CD4-positive, alpha-beta T cell (primary cell): ENCODE results near the gene ZNF764. TPM values are rescaled to one million over a fixed set of nuclear protein-coding genes. Genes with fewer than 3 reads are reported as not detected.

Experiments
- ATAC-seq: fragments of 200-7000 bp; cut with Tn5 transposase; one replicate; pipeline ENCODE4 v1.10.0; 2022; ENCODE audit warnings: mild to moderate bottlenecking; ENCODE audit not compliant: poor library complexity
- CTCF ChIA-PET: fragments of 350-600 bp; sonication (Branson Sonifier 250); formaldehyde crosslinking; loops from one replicate; lab custom pipeline; 2021; ENCODE audit warnings: antibody characterized with exemption, inconsistent platforms; lab: Charles Lee
- POLR2A ChIA-PET: fragments of 350-600 bp; sonication (Branson Sonifier 250); formaldehyde crosslinking; loops from one replicate; lab custom pipeline; 2021; ENCODE audit warnings: antibody characterized with exemption, inconsistent platforms; lab: Charles Lee
- DNase-seq, 14 experiments: peaks; one replicate each; pipeline ENCODE4 v3.0.0-alpha.2; 2013 to 2020; ENCODE audit warnings: mixed read lengths in 2 of 14
- H3K27ac ChIP-seq, 2 donors: one replicate each; pipeline versions ENCODE4 v1.5.1 to v1.7.0; 2013; ENCODE audit warnings: low read length in 2 of 2, low read depth in 1 of 2, mild to moderate bottlenecking in 1 of 2
- H3K27me3 ChIP-seq, 2 experiments: 1 replicate in 1 of 2; 2 replicates in 1 of 2; pipeline versions ENCODE4 v1.6.1 to v1.7.0; 2013; ENCODE audit warnings: low read length in 2 of 2, control low read depth in 1 of 2, mild to moderate bottlenecking in 1 of 2, moderate library complexity in 1 of 2; ENCODE audit not compliant: insufficient read depth in 2 of 2, control insufficient read depth in 1 of 2
- H3K36me3 ChIP-seq: one replicate; pipeline ENCODE4 v1.6.1; 2013; ENCODE audit warnings: low read length, control low read depth; ENCODE audit not compliant: insufficient read depth
- H3K4me1 ChIP-seq: one replicate; pipeline ENCODE4 v1.6.1; 2013; ENCODE audit warnings: low read length, control low read depth; ENCODE audit not compliant: insufficient read depth
- H3K4me3 ChIP-seq: one replicate; pipeline ENCODE4 v1.5.1; 2013; ENCODE audit warnings: mild to moderate bottlenecking, low read length, moderate library complexity
- H3K9me3 ChIP-seq, 2 experiments: 1 replicate in 1 of 2; 2 replicates in 1 of 2; pipeline versions ENCODE4 v1.6.1 to v1.7.0; 2013; ENCODE audit warnings: low read length in 2 of 2, mild to moderate bottlenecking in 2 of 2, control low read depth in 1 of 2, moderate library complexity in 1 of 2; ENCODE audit not compliant: control insufficient read depth in 1 of 2, insufficient read depth in 1 of 2
- H3K27ac Mint-ChIP-seq: one replicate; pipeline ENCODE4 v1.8.0; 2020; ENCODE audit warnings: mixed read lengths
- H3K27me3 Mint-ChIP-seq: one replicate; pipeline ENCODE4 v1.8.0; 2021; ENCODE audit warnings: mixed read lengths
- H3K36me3 Mint-ChIP-seq: one replicate; pipeline ENCODE4 v1.8.0; 2021; ENCODE audit warnings: low read depth, mixed read lengths
- H3K4me1 Mint-ChIP-seq: one replicate; pipeline ENCODE4 v1.8.0; 2021; ENCODE audit warnings: low read depth, mixed read lengths
- H3K4me3 Mint-ChIP-seq: one replicate; pipeline ENCODE4 v1.8.0; 2020; ENCODE audit warnings: mild to moderate bottlenecking, mixed read lengths
- H3K9me3 Mint-ChIP-seq: one replicate; pipeline ENCODE4 v1.8.0; 2020; ENCODE audit warnings: mixed read lengths
- intact Hi-C, 2 experiments: fragments of 100-400 bp; cut with DNase I in 1 of 2; cut with micrococcal nuclease in 1 of 2; formaldehyde crosslinking; loops; one replicate each; pipeline versions ENCODE4 v1.15.1 to v1.9.0; 2023 to 2025; cut with DNase I, micrococcal nuclease
- total RNA-seq, 174 experiments: library from RNA in 2 of 174; stranded (reverse) in 2 of 174; gene quantifications; one replicate each; pipeline ENCODE4 v1.2.3 and lab custom pipeline; 2021 to 2026
- TF ChIP-seq, protein P1 (sequence below): fragments of 200-600 bp; IDR thresholded peaks from one replicate; pipeline ENCODE4 v1.8.0; 2022; ENCODE audit warnings: antibody characterized with exemption, mild to moderate bottlenecking

Gene ZNF764
- total RNA-seq, 2 experiments from 2014 or later: 20.4 to 22.9 TPM

DNA sequence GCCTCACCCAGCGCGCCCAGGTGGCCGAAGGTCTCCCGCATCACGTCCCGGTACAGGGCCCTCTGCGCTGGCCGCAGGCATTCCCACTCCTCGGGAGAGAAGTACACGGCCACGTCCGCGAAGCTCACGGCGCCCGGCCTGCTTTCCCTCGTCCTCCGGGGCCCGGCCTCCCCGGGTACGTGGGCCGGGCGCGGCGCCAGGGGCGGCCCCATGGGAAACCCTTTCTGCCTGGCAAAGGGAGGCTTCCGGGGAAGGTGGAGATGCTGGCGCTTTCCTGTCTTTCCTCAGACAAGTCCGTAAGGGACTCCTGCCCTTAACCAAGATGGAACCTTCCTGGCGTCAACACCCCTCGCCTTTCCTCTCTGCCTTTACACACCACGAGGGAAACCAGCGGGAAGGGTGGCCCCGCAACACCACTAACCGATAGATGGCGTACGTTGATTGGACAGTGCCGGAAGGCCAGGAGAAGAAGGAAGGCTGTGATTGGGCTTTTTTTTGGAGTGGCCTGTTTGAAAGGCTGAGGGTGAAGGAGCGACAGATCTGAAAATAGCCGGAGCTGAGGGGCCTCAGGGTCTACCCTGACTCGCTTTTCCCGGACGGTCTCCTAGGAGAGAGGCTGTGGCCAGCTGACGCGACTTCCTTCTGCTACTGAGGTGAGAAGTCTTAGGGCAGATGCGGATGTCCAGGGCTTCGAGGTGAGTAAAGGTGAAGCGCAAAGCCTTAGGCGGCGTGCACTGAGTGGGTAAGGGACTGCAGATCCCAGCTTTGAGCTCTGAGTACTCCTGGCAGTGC, 27.4 kb upstream of the ZNF764 start, which contains the start of gene ZNF785:
TSS of gene ZNF785 (minus strand) at position 298 of the 792 bp plus-strand sequence. CDS start at position 212, 86 bp downstream.
- Histone ChIP-seq H3K27me3 (no peaks in the 10 kb centered on the region), H3K27ac (peak within 1 kb of the TSS; percentile 53 to 57), H3K36me3 (peaks cover 20% of the 10 kb centered on the region), H3K4me3 (peak within 1 kb of the TSS; percentile 64), H3K4me1 (peaks cover 26% of the 10 kb centered on the region), H3K9me3 (no peaks in the 10 kb centered on the region)
- DNase-seq (peak; percentile 81 to 97 (median 87)), ATAC-seq (peak; percentile 99)
- Mint-ChIP-seq H3K4me3 (peak within 1 kb of the TSS; percentile 92), H3K27ac (peak within 1 kb of the TSS; percentile 93), H3K27me3 (no peaks in the 10 kb centered on the region), H3K36me3 (peaks cover 25% of the 10 kb centered on the region), H3K9me3 (no peaks in the 10 kb centered on the region), H3K4me1 (peaks cover 18% of the 10 kb centered on the region)
- TF ChIP-seq, protein P1, sequence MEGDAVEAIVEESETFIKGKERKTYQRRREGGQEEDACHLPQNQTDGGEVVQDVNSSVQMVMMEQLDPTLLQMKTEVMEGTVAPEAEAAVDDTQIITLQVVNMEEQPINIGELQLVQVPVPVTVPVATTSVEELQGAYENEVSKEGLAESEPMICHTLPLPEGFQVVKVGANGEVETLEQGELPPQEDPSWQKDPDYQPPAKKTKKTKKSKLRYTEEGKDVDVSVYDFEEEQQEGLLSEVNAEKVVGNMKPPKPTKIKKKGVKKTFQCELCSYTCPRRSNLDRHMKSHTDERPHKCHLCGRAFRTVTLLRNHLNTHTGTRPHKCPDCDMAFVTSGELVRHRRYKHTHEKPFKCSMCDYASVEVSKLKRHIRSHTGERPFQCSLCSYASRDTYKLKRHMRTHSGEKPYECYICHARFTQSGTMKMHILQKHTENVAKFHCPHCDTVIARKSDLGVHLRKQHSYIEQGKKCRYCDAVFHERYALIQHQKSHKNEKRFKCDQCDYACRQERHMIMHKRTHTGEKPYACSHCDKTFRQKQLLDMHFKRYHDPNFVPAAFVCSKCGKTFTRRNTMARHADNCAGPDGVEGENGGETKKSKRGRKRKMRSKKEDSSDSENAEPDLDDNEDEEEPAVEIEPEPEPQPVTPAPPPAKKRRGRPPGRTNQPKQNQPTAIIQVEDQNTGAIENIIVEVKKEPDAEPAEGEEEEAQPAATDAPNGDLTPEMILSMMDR: no peak
- intact Hi-C loops: loop anchor here (1.0 to 2.0 kb wide), 6 partner anchors 13 to 65 kb away; partner anchors contain the start of genes PRR14 (in 1 of the 2), ZNF689 (in 1 of the 2) and ZNF764 (in 1 of the 2)
- ChIA-PET POLR2A (interaction anchor here (0.8 to 2.7 kb wide), 14 partner anchors 14 to 796 kb away, joined by 3 to 41 read pairs (median 4); partner anchors contain the start of genes DCTPP1, FBRS, ITGAL and PRR14), CTCF (interaction anchor here (0.7 to 2.4 kb wide), 7 partner anchors 12 to 156 kb away, joined by 4 to 11 read pairs (median 4); partner anchors contain the start of genes DCTPP1, ZNF688, ZNF747 and ZNF764)

- H3K36me3 ChIP-seq: peaks cover 20% of the 10 kb centered on the region
- Mint-ChIP-seq H3K36me3 (peaks cover 25% of the 10 kb centered on the region), H3K4me3 (peak overlapping the region; percentile 82), H3K27me3 (no peaks in the 10 kb centered on the region), H3K27ac (peak overlapping the region; percentile 93), H3K4me1 (peaks cover 18% of the 10 kb centered on the region), H3K9me3 (no peaks in the 10 kb centered on the region)
- POLR2A ChIA-PET: interaction anchor here (0.9 to 2.7 kb wide), 7 partner anchors 14 to 155 kb away, joined by 3 to 41 read pairs (median 9); partner anchors contain the start of genes DCTPP1, PRR14, ZNF688 and ZNF689
- H3K27me3 ChIP-seq: no peaks in the 10 kb centered on the region
- TF ChIP-seq, protein P1: no peak
- DNase-seq (peak in 2 of 14 experiments; percentile 5 to 16), ATAC-seq (peak; percentile 2)
- peak overlapping the region; percentile 64 for H3K4me3 ChIP-seq
- H3K4me1 ChIP-seq: peaks cover 26% of the 10 kb centered on the region
- intact Hi-C loops: loop anchor here (1.0 to 2.0 kb wide), 6 partner anchors 13 to 66 kb away; partner anchors contain the start of genes PRR14 (in 1 of the 2), ZNF689 (in 1 of the 2) and ZNF764 (in 1 of the 2)
- CTCF ChIA-PET: interaction anchor here (1.1 to 2.4 kb wide), 4 partner anchors 13 to 155 kb away, joined by 4 to 11 read pairs (median 6); partner anchors contain the start of genes DCTPP1, ZNF688, ZNF747 and ZNF764
- peak overlapping the region; percentile 46 to 57 for H3K27ac ChIP-seq
- H3K9me3 ChIP-seq: no peaks in the 10 kb centered on the region
Measured at GRCh38 chr16:30585022-30585399, 26.8 kb upstream of the ZNF764 start.

GRCh38 chr16:30582611-30583340, 24.6 kb upstream of the ZNF764 start:
- ATAC-seq (no peak), DNase-seq (no peak)
- H3K9me3 ChIP-seq: no peaks in the 10 kb centered on the region
- ChIA-PET POLR2A (interaction anchor here (1.4 kb wide), 1 partner anchor 11 kb away, joined by 4 read pairs; no protein-coding TSS in a partner anchor), CTCF (no interaction called here)
- peaks cover 20% of the 10 kb centered on the region for H3K36me3 ChIP-seq
- H3K4me1 ChIP-seq: peaks cover 26% of the 10 kb centered on the region
- Mint-ChIP-seq H3K27me3 (no peaks in the 10 kb centered on the region), H3K9me3 (no peaks in the 10 kb centered on the region), H3K36me3 (peaks cover 30% of the 10 kb centered on the region), H3K4me1 (peaks cover 15% of the 10 kb centered on the region), H3K27ac (no peak overlapping the region), H3K4me3 (peak overlapping the region; percentile 54)
- TF ChIP-seq, protein P1: no peak
- H3K27ac ChIP-seq: no peak overlapping the region
- no peaks in the 10 kb centered on the region for H3K27me3 ChIP-seq
- intact Hi-C loops: no loop called here
- H3K4me3 ChIP-seq: no peak overlapping the region
